HepG2 (cell line): Measurements from ENCODE around the gene VIM. TPM values are rescaled to one million over a fixed set of nuclear protein-coding genes. Genes with fewer than 3 reads are reported as not detected.
A peak's percentile ranks its signal among the peaks of the same experiment; 100 is the strongest.

Source experiments
- ATAC-seq: fragments of 200-7000 bp; cut with Tn5 transposase; 3 replicates; pipeline ENCODE4 v1.9.1; 2020; ENCODE audit warnings: mild to moderate bottlenecking, moderate library complexity
- BruUV-seq: library from RNA; stranded (reverse); fragments of 400-500 nt; replicated peaks from 2 replicates; lab custom pipeline; 2021; lab: Mats Ljungman, UMichigan
- CTCF ChIA-PET: fragments of 300-600 bp; formaldehyde crosslinking; extraction: SDS; loops from one replicate; lab custom pipeline; 2021; ENCODE audit warnings: low total read pairs, inconsistent platforms, low intra/inter-chr PET ratio; lab: Yijun Ruan, JAX
- POLR2A ChIA-PET: fragments of 350-600 bp; sonication (Branson Sonifier 250); formaldehyde crosslinking; loops from one replicate; lab custom pipeline; 2020; ENCODE audit warnings: antibody characterized with exemption, inconsistent platforms; lab: Yijun Ruan, JAX
- DNase-seq: peaks from one replicate; pipeline ENCODE4 v3.0.0-alpha.2; 2015; ENCODE audit warnings: low spot score
- FAIRE-seq: peaks from 3 replicates; lab custom pipeline; 2011; peaks lifted over from hg19 to GRCh38; lab: Jason Lieb, UNC
- H2AFZ ChIP-seq: one replicate; pipeline ENCODE4 v1.6.1; 2011; ENCODE audit warnings: low read length, inconsistent platforms
- H3K27ac ChIP-seq: fragments of 300-600 bp; 3 replicates; pipeline ENCODE4 v1.8.0; 2011; ENCODE audit warnings: mixed run types, mild to moderate bottlenecking, mixed read lengths, low read length, inconsistent platforms; ENCODE audit not compliant: insufficient read depth; ENCODE audit errors: extremely low read length
- H3K27me3 ChIP-seq, 2 experiments: fragments of 200-600 bp in 1 of 2; 2 replicates in 1 of 2; 3 replicates in 1 of 2; pipeline versions ENCODE4 v1.6.0 to v1.8.0; 2011; ENCODE audit warnings: low read length in 2 of 2, mild to moderate bottlenecking in 2 of 2, moderate library complexity in 2 of 2, inconsistent platforms in 1 of 2; ENCODE audit not compliant: insufficient read depth in 2 of 2, control insufficient read depth in 1 of 2
- H3K36me3 ChIP-seq, 2 experiments: fragments of 200-600 bp in 1 of 2; replicated peaks in 1 of 2; 2 replicates in 1 of 2; 3 replicates in 1 of 2; pipeline versions ENCODE4 v1.5.1 to v1.8.0; 2011; ENCODE audit warnings: low read length in 2 of 2, inconsistent platforms in 1 of 2; ENCODE audit not compliant: insufficient read depth in 2 of 2, control insufficient read depth in 1 of 2
- H3K4me1 ChIP-seq: 2 replicates; pipeline ENCODE4 v1.5.1; 2012; ENCODE audit warnings: low read length, inconsistent platforms; ENCODE audit not compliant: insufficient read depth
- H3K4me2 ChIP-seq: 2 replicates; pipeline ENCODE4 v1.6.0; 2011; ENCODE audit warnings: low read depth, low read length, inconsistent platforms
- H3K4me3 ChIP-seq, 3 experiments: fragments of 200-600 bp in 1 of 3; sonication (generic), shearing (Covaris generic) in 1 of 3; replicated peaks in 1 of 3; 2 replicates each; pipeline ENCODE4 v1.5.1; 2011 to 2016; ENCODE audit warnings: low read length in 3 of 3, inconsistent platforms in 2 of 3, low read depth in 2 of 3, mild to moderate bottlenecking in 2 of 3, control low read depth in 1 of 3, mixed read lengths in 1 of 3; ENCODE audit not compliant: insufficient read depth in 1 of 3
- H3K79me2 ChIP-seq: one replicate; pipeline ENCODE4 v1.6.1; 2011; ENCODE audit warnings: low read length, inconsistent platforms; ENCODE audit not compliant: insufficient read depth
- H3K9ac ChIP-seq: 2 replicates; pipeline ENCODE4 v1.6.0; 2011; ENCODE audit warnings: mild to moderate bottlenecking, low read depth, low read length, inconsistent platforms; ENCODE audit not compliant: insufficient read depth
- H3K9me3 ChIP-seq: 2 replicates; pipeline ENCODE4 v1.5.1; 2012; ENCODE audit warnings: mild to moderate bottlenecking, low read length
- H4K20me1 ChIP-seq: 2 replicates; pipeline ENCODE4 v1.6.0; 2011; ENCODE audit warnings: inconsistent platforms, mild to moderate bottlenecking, low read length, moderate library complexity; ENCODE audit not compliant: insufficient read depth
- AGO2 ChIP-seq: fragments of 200-400 bp; formaldehyde crosslinking; optimal IDR thresholded peaks from 2 replicates; pipeline ENCODE3; 2017; ENCODE audit warnings: mild to moderate bottlenecking, low read depth, low read length, moderate library complexity
- MAFK ChIP-seq, 2 experiments: IDR thresholded peaks in 1 of 2; conservative IDR thresholded peaks in 1 of 2; 2 replicates each; pipeline ENCODE4 v1.6.1; 2011; ENCODE audit warnings: improper control_type of control experiment in 2 of 2, low read length in 2 of 2
- MYNN ChIP-seq: sonication (generic); formaldehyde crosslinking; IDR thresholded peaks from 2 replicates; pipeline ENCODE4 v1.4.0; 2020; ENCODE audit warnings: mild to moderate bottlenecking, low read depth, missing genetic modification reagents
- PBX2 ChIP-seq: IDR thresholded peaks from 2 replicates; pipeline ENCODE4 v1.6.1; 2016; ENCODE audit warnings: control low read depth
- PHB2 ChIP-seq: fragments of 450-650 bp; IDR thresholded peaks from 2 replicates; pipeline ENCODE4 v1.6.1; 2018; ENCODE audit not compliant: partially characterized antibody
- REXO4 ChIP-seq: sonication (generic); formaldehyde crosslinking; IDR thresholded peaks from 2 replicates; pipeline ENCODE4 v1.8.0; 2022; ENCODE audit warnings: missing genetic modification reagents, mild to moderate bottlenecking, borderline replicate concordance
- TIGD3 ChIP-seq: sonication (generic); formaldehyde crosslinking; IDR thresholded peaks from 2 replicates; pipeline ENCODE4 v1.5.1; 2020; ENCODE audit warnings: mild to moderate bottlenecking, missing genetic modification reagents, borderline replicate concordance
- ZNF260 ChIP-seq: sonication (generic); formaldehyde crosslinking; IDR thresholded peaks from 2 replicates; pipeline ENCODE4 v1.4.0; 2020; ENCODE audit warnings: missing genetic modification reagents, low read depth, mild to moderate bottlenecking, borderline replicate concordance
- ZNF275 ChIP-seq: sonication (generic); formaldehyde crosslinking; IDR thresholded peaks from 2 replicates; pipeline ENCODE4 v1.8.0; 2022; ENCODE audit warnings: missing genetic modification reagents, mild to moderate bottlenecking, inconsistent platforms, borderline replicate concordance
- ZNF350 ChIP-seq: sonication (generic); formaldehyde crosslinking; IDR thresholded peaks from 2 replicates; pipeline ENCODE4 v1.4.0; 2020; ENCODE audit warnings: mild to moderate bottlenecking, low read depth, missing genetic modification reagents, borderline replicate concordance
- ZNF558 ChIP-seq: sonication (generic); formaldehyde crosslinking; IDR thresholded peaks from 2 replicates; pipeline ENCODE4 v1.9.0; 2022; ENCODE audit warnings: mild to moderate bottlenecking, missing genetic modification reagents, borderline replicate concordance
- ZNF576 ChIP-seq: sonication (generic); formaldehyde crosslinking; IDR thresholded peaks from 2 replicates; pipeline ENCODE4 v1.4.0; 2020; ENCODE audit warnings: mild to moderate bottlenecking, missing genetic modification reagents
- ZNF775 ChIP-seq: sonication (generic); formaldehyde crosslinking; IDR thresholded peaks from 2 replicates; pipeline ENCODE4 v1.4.0; 2020; ENCODE audit warnings: missing genetic modification reagents, mild to moderate bottlenecking, moderate library complexity, borderline replicate concordance
- ZSCAN12 ChIP-seq: sonication (generic); formaldehyde crosslinking; IDR thresholded peaks from 2 replicates; pipeline ENCODE4 v1.9.0; 2021; ENCODE audit warnings: mild to moderate bottlenecking, missing genetic modification reagents
- ZSCAN20 ChIP-seq: sonication (generic); formaldehyde crosslinking; IDR thresholded peaks from 2 replicates; pipeline ENCODE4 v1.4.0; 2020; ENCODE audit warnings: missing genetic modification reagents, mild to moderate bottlenecking, borderline replicate concordance
- WGBS: methylation state at CpG from one replicate; pipeline ENCODE4 v1.1.6; 2017; ENCODE audit warnings: low lambda C conversion rate; 5-methylcytosine and 5-hydroxymethylcytosine counted together
- in situ Hi-C: cut with HindIII; loops from 2 replicates; pipeline ENCODE4 v1.10.0; 2017; ENCODE audit warnings: low pct_unique_long_range_greater_than_20kb; ENCODE audit not compliant: extremely low pct_ligation_motif_present
- intact Hi-C: fragments of 100-400 bp; cut with micrococcal nuclease; formaldehyde crosslinking; loops from one replicate; pipeline ENCODE4 v1.10.0; 2022; ENCODE audit not compliant: unreplicated experiment
- polyA plus RNA-seq, 8 experiments: library from polyadenylated mRNA; depleted of rRNA in 3 of 8; stranded (reverse) in 7 of 8; unstranded in 1 of 8; fragments of >200 nt; fragmentation: Illumina TruSeq in 4 of 8; extraction: Trizol in 4 of 8; gene quantifications; 2 replicates each; pipeline versions ENCODE4 v1.2.1 to v1.2.3, GENCODE V29; 2011 to 2016; ENCODE audit warnings: low read depth in 4 of 8, missing spikeins in 1 of 8, mixed read lengths in 1 of 8; ENCODE audit not compliant: insufficient read depth in 1 of 8
- total RNA-seq, 5 experiments: library from RNA; depleted of rRNA; stranded (reverse); fragments of >200 nt; fragmentation: Illumina TruSeq; extraction: Trizol; gene quantifications; 2 replicates each; pipeline ENCODE4 v1.2.3, GENCODE V29; 2016; ENCODE audit warnings: low read depth in 1 of 5

VIM gene
- total and polyA plus RNA-seq, 2 of the 13 experiments (the other 11 are each of a cell fraction or from before 2014, with no cell fraction given) = not detected

GRCh38 chr10:17234431-17234945 lies 6.4 kb downstream of the VIM start (continued):
- TF ChIP-seq ZNF275 (CRISPR knock-in tag) (no peak), MAFK (conservative IDR thresholded peaks at IDR 0.05 in 1 of 2, IDR thresholded peaks at IDR 0.05 in 1 of 2; ENCODE audit: low read length in 2 of 2) (peak in 1 of 2 experiments; percentile 25; a peak in 1 of 4 replicates), ZNF576 (CRISPR knock-in tag) (no peak)

- POLR2A ChIA-PET = no interaction called here
- WGBS = 69% methylated on average over 8 of the region's 8 CpGs
- H2AFZ ChIP-seq = no peak overlapping the region
- H3K9ac ChIP-seq = no peak overlapping the region
- FAIRE-seq (no peak), DNase-seq (no peak)
- H3K27me3 ChIP-seq = no peaks in the 10 kb centered on the region
- no peaks in the 10 kb centered on the region for H4K20me1 ChIP-seq
- in situ Hi-C loops = loop anchor here (25.0 kb wide), 1 partner anchor 1373 kb away; the partner anchor contains the start of gene MINDY3
- H3K36me3 ChIP-seq = no peaks in the 10 kb centered on the region
- no TSS peak for BruUV-seq
- H3K79me2 ChIP-seq = no peaks in the 10 kb centered on the region
- TF ChIP-seq ZSCAN12 (CRISPR knock-in tag) (no peak), REXO4 (CRISPR knock-in tag) (no peak), AGO2 (no peak), PHB2 (no peak), ZNF558 (CRISPR knock-in tag) (no peak), ZNF775 (CRISPR knock-in tag) (no peak), TIGD3 (no peak), MYNN (CRISPR knock-in tag) (no peak), ZNF260 (CRISPR knock-in tag) (no peak), ZSCAN20 (CRISPR knock-in tag) (no peak), PBX2 (CRISPR knock-in tag) (no peak), ZNF350 (no peak)
- TF ChIP-seq, all 625 proteins: peak for 0
- H3K4me2 ChIP-seq = no peak overlapping the region
- H3K9me3 ChIP-seq = no peaks in the 10 kb centered on the region
- intact Hi-C loops = no loop called here
- H3K4me1 ChIP-seq = 0 out of 2 replicates have a peak, but pooled peaks cover 11% of the 10 kb centered on the region
- H3K4me3 ChIP-seq = no peak overlapping the region
- no peak overlapping the region for H3K27ac ChIP-seq
- CTCF ChIA-PET = no interaction called here
- ATAC-seq = no peak
Observed at GRCh38 chr10:17235136-17235535, 7.1 kb downstream of the VIM start.
